ENCODE data around the gene ADAMTS9. TPM values are rescaled to one million over a fixed set of nuclear protein-coding genes. Genes with fewer than 3 reads are reported as not detected.

Gene ADAMTS9
- total and polyA plus RNA-seq, 9 of the 15 experiments (the other 6 are each of a cell fraction or from before 2014, with no cell fraction given) = 0.05 to 0.32 (median 0.13) TPM; not detected in 2

- no peak for TF ChIP-seq FOXK2 (conservative IDR thresholded peaks at IDR 0.05 in 1 of 2, IDR thresholded peaks at IDR 0.05 in 1 of 2; ENCODE audit: low read depth in 2 of 2)
- TF ChIP-seq NR4A1 (CRISPR knock-in tag; IDR thresholded peaks at IDR 0.05) = no peak
- TF ChIP-seq NR4A1 (tag; IDR thresholded peaks at IDR 0.05) = no peak
Measured at GRCh38 chr3:64520334-64520733, 167.5 kb downstream of the ADAMTS9 start (continued).

DNA sequence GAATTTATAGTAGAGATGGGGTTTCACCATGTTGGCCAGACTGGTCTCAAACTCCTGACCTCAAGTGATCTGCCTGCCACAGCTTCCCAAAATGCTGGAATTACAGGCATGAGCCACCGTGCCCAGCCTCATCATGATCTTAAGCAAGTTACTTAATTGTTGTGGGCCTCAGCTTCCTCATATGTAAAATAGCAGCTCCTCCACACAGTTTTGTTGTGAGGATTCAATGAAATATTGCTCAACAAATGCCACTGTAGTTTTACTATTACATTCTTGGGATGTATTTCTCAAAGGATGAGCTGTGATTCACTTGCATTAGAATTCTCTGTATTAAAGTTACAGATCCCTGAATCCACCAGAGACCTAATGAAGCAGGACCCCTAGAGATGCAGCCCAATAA lies 168.8 kb downstream of the ADAMTS9 start:
- ChIA-PET POLR2A (no interaction called here), CTCF (ENCODE audit: low intra/inter-chr PET ratio) (no interaction called here)
- peak in 1 of 3 experiments; percentile 64; a peak in 1 of 6 replicates for TF ChIP-seq ZBTB11 (CRISPR knock-in tag; IDR thresholded peaks at IDR 0.05)
- no peak for TF ChIP-seq PHTF2 (CRISPR knock-in tag; IDR thresholded peaks at IDR 0.05)
- DNase-seq (ENCODE audit: extremely low read depth in 1 of 4, low spot score in 3 of 4) (no peak), ATAC-seq (no peak), FAIRE-seq (no peak)
- Histone ChIP-seq H3K27me3 (ENCODE audit: control insufficient read depth in 2 of 2, insufficient read depth in 2 of 2, low read length in 2 of 2) (no peaks in the 10 kb centered on the region), H3K9me1 (ENCODE audit: control insufficient read depth, insufficient read depth, low read length) (no peaks in the 10 kb centered on the region), H3K9me3 (replicated peaks; ENCODE audit: control insufficient read depth, insufficient read depth, low read depth, low read length) (no peaks in the 10 kb centered on the region), H3K36me3 (ENCODE audit: control insufficient read depth, insufficient read depth, low read length) (no peaks in the 10 kb centered on the region), H3K4me3 (no peak overlapping the region), H3K79me2 (ENCODE audit: control insufficient read depth, insufficient read depth, low read length) (no peaks in the 10 kb centered on the region), H3K27ac (ENCODE audit: extremely low read depth, low read depth, low read length) (no peak overlapping the region), H4K20me1 (replicated peaks; ENCODE audit: control insufficient read depth, insufficient read depth, low read length) (no peaks in the 10 kb centered on the region), H3K9ac (ENCODE audit: insufficient read depth in 1 of 2, low read depth in 2 of 2, low read length in 2 of 2) (no peak overlapping the region), H2AFZ (ENCODE audit: low read depth, low read length) (no peak overlapping the region), H3K4me2 (ENCODE audit: insufficient read depth, low read length) (no peak overlapping the region), H3K4me1 (replicated peaks in 1 of 2; ENCODE audit: control insufficient read depth in 2 of 2, insufficient read depth in 2 of 2, low read length in 2 of 2) (no peaks in the 10 kb centered on the region)
- in situ Hi-C loops (cut with MboI) (no loop called here), intact Hi-C loops (cut with micrococcal nuclease) (no loop called here)
- no TSS peak for BruUV-seq (replicated peaks)
- 0% methylated on average over 1 of the region's 1 CpG for WGBS (ENCODE audit: insufficient coverage, low coverage, missing lambda C conversion rate)

Measured in K562 (cell line).